Activated naive CD4-positive, alpha-beta T cell treated with anti-CD3 and anti-CD28 coated beads, Interleukin-2, amount 50 U/mL, for 24 hours (primary cell): Measurements from ENCODE around the gene ZNF783.

Source experiments
- H3K27ac Mint-ChIP-seq: one replicate; pipeline ENCODE4 v1.8.0; 2021; ENCODE audit warnings: mild to moderate bottlenecking, mixed read lengths
- H3K27me3 Mint-ChIP-seq: one replicate; pipeline ENCODE4 v1.8.0; 2021; ENCODE audit warnings: mixed read lengths
- H3K36me3 Mint-ChIP-seq: one replicate; pipeline ENCODE4 v1.8.0; 2021; ENCODE audit warnings: mixed read lengths
- H3K4me1 Mint-ChIP-seq: one replicate; pipeline ENCODE4 v1.8.0; 2021; ENCODE audit warnings: mixed read lengths
- H3K4me3 Mint-ChIP-seq: one replicate; pipeline ENCODE4 v1.8.0; 2021; ENCODE audit warnings: mild to moderate bottlenecking, mixed read lengths
- H3K9me3 Mint-ChIP-seq: one replicate; pipeline ENCODE4 v1.8.0; 2021; ENCODE audit warnings: mixed read lengths

ZNF783 gene

GRCh38 chr7:149297034-149297755 lies 35.2 kb downstream of the ZNF783 start:
- no peak overlapping the region for H3K4me3 Mint-ChIP-seq
- H3K27me3 Mint-ChIP-seq = no peaks in the 10 kb centered on the region
- no peaks in the 10 kb centered on the region for H3K9me3 Mint-ChIP-seq
- H3K4me1 Mint-ChIP-seq = peaks cover 6% of the 10 kb centered on the region
- peaks cover 3% of the 10 kb centered on the region for H3K36me3 Mint-ChIP-seq
- peak overlapping the region; percentile 68 for H3K27ac Mint-ChIP-seq

- H3K36me3 Mint-ChIP-seq = no peaks in the 10 kb centered on the region
- no peaks in the 10 kb centered on the region for H3K9me3 Mint-ChIP-seq
- no peak overlapping the region for H3K27ac Mint-ChIP-seq
These were observed 38.8 kb downstream of the ZNF783 start for GRCh38 chr7:149300620-149301285.

DNA sequence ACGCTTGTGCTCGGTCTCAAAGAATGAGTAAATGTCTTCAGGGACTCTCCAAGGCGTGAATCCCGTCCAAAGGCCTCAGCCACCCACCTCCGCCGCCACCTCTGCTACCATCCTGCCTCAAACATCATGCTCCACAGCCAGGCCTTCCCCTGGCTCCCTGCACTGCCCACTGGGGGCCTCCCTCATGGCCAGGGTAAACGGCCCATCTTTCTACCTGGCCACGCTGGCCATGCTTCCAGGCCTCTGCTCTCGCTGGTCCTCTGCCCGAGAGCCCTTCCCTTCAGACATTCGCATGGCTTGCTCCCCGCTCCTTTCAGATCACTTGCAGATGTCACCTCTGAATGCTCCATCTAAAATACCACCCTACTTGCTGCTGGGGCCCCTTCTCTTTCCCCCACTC lies 40.2 kb downstream of the ZNF783 start:
- H3K27me3 Mint-ChIP-seq = no peaks in the 10 kb centered on the region
- no peak overlapping the region for H3K27ac Mint-ChIP-seq
- H3K4me3 Mint-ChIP-seq = no peak overlapping the region
- no peaks in the 10 kb centered on the region for H3K36me3 Mint-ChIP-seq
- peaks cover 2% of the 10 kb centered on the region for H3K4me1 Mint-ChIP-seq
- H3K9me3 Mint-ChIP-seq = no peaks in the 10 kb centered on the region

More at GRCh38 chr7:149300620-149301285, 38.8 kb downstream of the ZNF783 start:
- Mint-ChIP-seq H3K27me3 (no peaks in the 10 kb centered on the region), H3K4me3 (no peak overlapping the region), H3K4me1 (peaks cover 6% of the 10 kb centered on the region)

DNA sequence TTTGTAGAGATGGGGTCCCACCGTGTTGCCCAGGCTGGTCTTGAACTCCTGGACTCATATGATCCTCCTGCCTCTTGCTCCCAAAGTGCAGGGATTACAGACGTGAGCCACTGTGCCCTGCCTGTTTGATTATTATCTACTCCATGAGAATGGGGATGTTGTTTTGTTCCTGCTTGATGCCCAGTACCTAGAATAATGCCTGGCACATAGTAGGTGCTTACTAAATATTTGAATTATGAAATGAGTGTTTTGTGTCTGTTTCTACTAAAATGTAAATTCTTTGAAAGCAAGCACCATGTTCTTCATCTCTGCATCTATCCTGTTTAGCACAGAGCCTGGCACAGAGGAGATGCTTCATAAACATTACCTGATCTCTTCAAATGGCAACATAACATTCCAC lies 40.9 kb downstream of the ZNF783 start:
- Mint-ChIP-seq H3K4me3 (no peak overlapping the region), H3K4me1 (no peaks in the 10 kb centered on the region), H3K36me3 (no peaks in the 10 kb centered on the region), H3K27ac (no peak overlapping the region), H3K27me3 (no peaks in the 10 kb centered on the region), H3K9me3 (no peaks in the 10 kb centered on the region)

DNA sequence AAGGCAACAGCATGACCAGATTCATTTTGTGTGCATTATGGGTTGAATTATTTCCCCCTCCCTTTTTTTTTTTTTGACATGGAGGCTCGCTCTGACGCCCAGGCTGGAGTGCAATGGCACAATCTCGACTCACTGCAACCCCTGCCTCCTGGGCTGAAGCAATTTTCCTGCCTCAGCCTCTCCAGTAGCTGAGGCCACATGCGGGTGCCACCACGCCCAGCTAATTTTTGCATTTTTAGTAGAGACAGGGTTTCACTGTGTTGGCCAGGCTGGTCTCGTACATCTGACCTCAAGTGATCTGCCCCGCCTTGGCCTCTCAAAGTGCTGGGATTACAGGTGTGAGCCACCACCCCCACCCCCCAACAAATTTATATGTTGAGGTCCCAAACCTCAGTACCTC lies 42.0 kb downstream of the ZNF783 start:
- Mint-ChIP-seq H3K36me3 (no peaks in the 10 kb centered on the region), H3K9me3 (no peaks in the 10 kb centered on the region)

DNA sequence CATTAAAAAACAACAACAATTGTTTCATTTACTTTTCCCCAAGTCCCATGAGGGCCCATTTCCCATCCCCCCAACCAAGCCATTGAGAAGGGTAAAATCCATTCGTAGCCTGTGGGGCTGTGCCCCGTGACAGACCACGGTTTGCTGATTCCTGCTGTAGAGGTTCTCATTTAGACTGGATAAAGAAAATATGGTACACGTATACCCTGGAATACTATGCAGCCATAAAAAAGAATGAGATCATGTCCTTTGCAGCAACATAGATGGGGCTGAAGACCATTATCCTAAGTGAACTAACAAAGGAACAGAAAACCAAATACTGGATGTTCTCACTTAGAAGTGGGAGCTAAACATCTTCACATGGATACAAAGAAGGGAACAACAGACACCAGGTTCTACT lies 44.9 kb downstream of the ZNF783 start:
- no peak overlapping the region for H3K27ac Mint-ChIP-seq
- H3K9me3 Mint-ChIP-seq = no peaks in the 10 kb centered on the region
- no peaks in the 10 kb centered on the region for H3K36me3 Mint-ChIP-seq
- H3K4me1 Mint-ChIP-seq = peaks cover 5% of the 10 kb centered on the region
- no peak overlapping the region for H3K4me3 Mint-ChIP-seq
- no peaks in the 10 kb centered on the region for H3K27me3 Mint-ChIP-seq

More for the DNA sequence above, 42.0 kb downstream of the ZNF783 start:
- H3K27ac Mint-ChIP-seq = no peak overlapping the region
- H3K4me1 Mint-ChIP-seq = no peaks in the 10 kb centered on the region
- H3K27me3 Mint-ChIP-seq = no peaks in the 10 kb centered on the region
- H3K4me3 Mint-ChIP-seq = no peak overlapping the region

DNA sequence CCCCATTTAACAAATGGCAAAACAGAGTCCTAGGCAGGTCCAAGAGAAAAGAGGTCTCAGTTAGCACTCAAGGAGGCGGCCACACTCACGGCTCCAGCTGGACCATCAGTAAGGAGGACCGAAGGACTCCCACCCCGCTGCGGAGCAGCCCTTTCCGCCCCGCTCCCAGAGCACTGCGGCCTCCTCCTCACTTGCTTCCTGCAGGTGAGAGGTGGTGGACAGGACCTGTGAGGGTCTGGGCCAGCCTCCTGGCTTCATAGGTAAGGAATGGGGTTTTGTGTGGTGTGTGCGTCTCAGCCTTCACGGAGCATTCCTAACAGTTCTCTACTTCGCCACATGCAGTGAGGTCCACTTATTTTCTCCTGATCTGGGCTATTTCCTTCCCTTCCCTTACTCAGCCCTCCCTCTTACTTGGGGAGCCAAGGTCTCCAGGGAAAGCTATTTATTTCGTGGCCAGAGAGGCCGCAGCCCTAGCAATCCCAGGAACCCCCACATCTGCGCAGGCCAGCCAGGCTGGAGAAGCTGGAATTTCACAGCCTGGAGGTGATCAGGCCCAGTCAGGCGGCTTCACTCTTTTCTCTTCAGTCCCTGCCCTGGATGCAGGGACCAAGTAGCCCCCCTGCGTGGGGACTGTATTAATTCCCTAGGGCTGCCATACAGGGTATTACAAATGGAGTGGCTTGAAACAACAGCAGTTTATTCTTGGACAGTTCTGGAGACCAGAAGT lies 45.9 kb downstream of the ZNF783 start:
- no peaks in the 10 kb centered on the region for H3K9me3 Mint-ChIP-seq
- H3K36me3 Mint-ChIP-seq = no peaks in the 10 kb centered on the region
- H3K27me3 Mint-ChIP-seq = no peaks in the 10 kb centered on the region
- H3K27ac Mint-ChIP-seq = no peak overlapping the region
- no peak overlapping the region for H3K4me3 Mint-ChIP-seq
- peaks cover 5% of the 10 kb centered on the region for H3K4me1 Mint-ChIP-seq

GRCh38 chr7:149310113-149310836 lies 48.3 kb downstream of the ZNF783 start:
- Mint-ChIP-seq H3K4me3 (no peak overlapping the region), H3K36me3 (no peaks in the 10 kb centered on the region), H3K27me3 (no peaks in the 10 kb centered on the region), H3K27ac (peak overlapping the region; percentile 20), H3K4me1 (peaks cover 5% of the 10 kb centered on the region), H3K9me3 (no peaks in the 10 kb centered on the region)

DNA sequence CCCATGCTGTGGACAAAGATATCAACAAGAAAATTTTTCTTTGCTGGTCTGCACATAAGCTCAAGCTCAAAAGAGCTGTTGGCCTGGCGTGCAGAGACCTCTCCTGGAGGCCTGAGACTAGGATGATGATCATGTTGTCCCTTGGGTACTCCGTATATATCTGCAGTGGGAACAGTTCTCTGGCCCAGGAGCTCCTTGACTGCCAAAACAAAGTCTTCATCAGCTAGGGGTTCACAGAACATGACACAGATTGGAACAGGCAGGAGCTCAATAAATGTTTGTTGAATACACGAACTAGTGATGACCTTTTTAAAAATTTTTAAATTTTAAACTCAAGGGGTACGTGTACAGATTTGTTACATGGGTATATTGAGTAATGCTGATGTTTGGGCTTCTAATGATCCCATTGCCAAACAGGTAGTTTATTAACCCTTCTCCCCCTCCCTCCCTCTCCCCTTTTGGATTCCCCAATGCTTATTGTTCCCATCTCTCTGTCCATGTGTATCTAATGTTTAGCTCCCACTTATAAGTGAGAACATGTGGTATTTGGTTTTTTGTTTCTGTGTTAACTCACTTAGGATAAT lies 49.1 kb downstream of the ZNF783 start:
- H3K27ac Mint-ChIP-seq = no peak overlapping the region
- no peaks in the 10 kb centered on the region for H3K36me3 Mint-ChIP-seq
- no peaks in the 10 kb centered on the region for H3K27me3 Mint-ChIP-seq
- H3K9me3 Mint-ChIP-seq = no peaks in the 10 kb centered on the region
- H3K4me3 Mint-ChIP-seq = no peak overlapping the region
- peaks cover 5% of the 10 kb centered on the region for H3K4me1 Mint-ChIP-seq

GRCh38 chr7:149313981-149314380 lies 52.0 kb downstream of the ZNF783 start:
- no peaks in the 10 kb centered on the region for H3K9me3 Mint-ChIP-seq
- H3K4me1 Mint-ChIP-seq = peaks cover 5% of the 10 kb centered on the region
- H3K4me3 Mint-ChIP-seq = no peak overlapping the region
- H3K27ac Mint-ChIP-seq = no peak overlapping the region
- H3K36me3 Mint-ChIP-seq = no peaks in the 10 kb centered on the region
- H3K27me3 Mint-ChIP-seq = no peaks in the 10 kb centered on the region

DNA sequence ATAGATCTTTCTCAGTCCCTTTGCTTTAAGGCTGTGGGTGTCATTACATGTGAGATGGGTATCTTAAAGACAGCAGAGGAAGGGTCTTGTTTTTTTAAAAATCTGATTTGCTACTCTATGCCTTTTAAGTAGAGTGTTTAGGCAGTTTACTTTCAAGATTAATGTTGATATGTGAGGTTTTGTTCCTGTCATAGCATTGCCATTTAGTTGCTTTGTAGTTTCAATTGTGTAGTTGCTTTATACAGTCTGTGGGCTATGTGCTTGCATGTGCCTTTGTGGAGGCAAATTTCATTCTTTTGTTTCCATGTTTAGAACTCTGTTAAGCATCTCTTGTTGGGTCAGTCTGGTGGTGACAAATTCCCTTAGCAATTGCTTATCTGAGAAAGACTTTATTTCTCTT lies 54.6 kb downstream of the ZNF783 start:
- Mint-ChIP-seq H3K9me3 (no peaks in the 10 kb centered on the region), H3K4me3 (no peak overlapping the region), H3K36me3 (peaks cover 1% of the 10 kb centered on the region), H3K4me1 (peaks cover 2% of the 10 kb centered on the region), H3K27ac (no peak overlapping the region), H3K27me3 (no peaks in the 10 kb centered on the region)

- Mint-ChIP-seq H3K4me1 (peaks cover 11% of the 10 kb centered on the region), H3K27me3 (no peaks in the 10 kb centered on the region), H3K4me3 (no peak overlapping the region), H3K27ac (no peak overlapping the region), H3K36me3 (peaks cover 1% of the 10 kb centered on the region), H3K9me3 (no peaks in the 10 kb centered on the region)
These were observed 55.5 kb downstream of the ZNF783 start for GRCh38 chr7:149317496-149317895.

DNA sequence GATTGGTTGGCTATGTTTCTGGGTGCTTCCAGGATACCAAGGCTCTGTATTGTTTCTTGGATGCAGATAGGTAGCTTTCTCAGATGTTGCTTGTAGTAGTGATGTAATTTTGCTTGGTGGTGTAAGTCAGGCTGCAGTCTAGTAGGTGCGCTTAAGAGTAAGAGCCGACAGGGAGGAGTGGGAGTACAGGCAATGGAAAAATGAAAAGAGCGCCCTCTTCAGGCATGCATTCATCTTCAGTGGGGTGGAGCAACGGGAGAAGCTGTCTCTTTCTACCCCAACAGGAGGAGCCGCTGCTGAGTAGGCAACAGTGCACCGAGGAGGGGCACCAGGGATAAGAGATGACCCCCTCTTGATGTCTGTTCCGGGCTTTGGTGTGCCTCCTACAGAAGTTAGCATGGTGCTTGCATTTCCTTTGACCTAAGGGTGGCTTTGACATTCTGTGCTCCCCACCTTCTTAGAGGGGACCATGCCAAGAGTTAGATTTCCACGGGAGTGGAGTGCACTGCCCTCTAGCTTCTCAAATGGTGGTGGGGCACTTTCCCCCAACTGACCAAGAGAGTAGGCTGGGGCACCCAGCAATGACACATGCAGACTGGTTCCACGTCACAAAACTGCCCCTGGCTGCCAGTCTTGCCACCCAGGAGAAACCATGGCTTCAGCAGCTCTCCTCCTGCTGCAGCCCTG lies 56.1 kb downstream of the ZNF783 start:
- Mint-ChIP-seq H3K4me1 (peaks cover 14% of the 10 kb centered on the region), H3K9me3 (no peaks in the 10 kb centered on the region), H3K36me3 (peaks cover 1% of the 10 kb centered on the region), H3K4me3 (no peak overlapping the region), H3K27ac (no peak overlapping the region), H3K27me3 (no peaks in the 10 kb centered on the region)

DNA sequence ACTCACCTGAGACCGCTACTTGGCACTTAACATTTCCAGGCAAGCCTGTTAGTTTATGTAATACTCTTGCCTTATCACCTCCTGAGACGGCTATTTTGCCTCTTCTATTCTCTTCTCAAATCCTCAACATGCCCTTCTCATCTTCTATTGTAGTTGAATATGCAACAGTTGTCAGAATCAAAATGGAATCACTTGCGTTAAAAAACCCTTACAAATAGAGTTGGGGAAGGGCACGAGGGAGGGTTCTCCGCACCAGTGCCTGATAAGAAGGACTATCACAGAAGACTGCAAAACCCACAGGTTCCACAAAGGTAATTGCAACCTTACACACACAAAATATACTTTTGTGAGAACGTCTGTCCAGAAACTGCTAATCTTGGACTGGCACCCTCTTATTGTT lies 57.4 kb downstream of the ZNF783 start:
- Mint-ChIP-seq H3K4me3 (no peak overlapping the region), H3K27me3 (no peaks in the 10 kb centered on the region), H3K36me3 (peaks cover 1% of the 10 kb centered on the region), H3K27ac (no peak overlapping the region), H3K4me1 (peaks cover 14% of the 10 kb centered on the region), H3K9me3 (no peaks in the 10 kb centered on the region)
